ENCODE data around the gene RAP1GAP2. TPM values are rescaled to one million over a fixed set of nuclear protein-coding genes. Genes with fewer than 3 reads are reported as not detected.

Gene RAP1GAP2
- total and polyA plus RNA-seq, 2 experiments from 2014 or later, result 0.74 to 3.8 TPM

GRCh38 chr17:2804912-2805311 is 8.7 kb downstream of the RAP1GAP2 start:
- no peaks in the 10 kb centered on the region for H3K9me3 ChIP-seq (ENCODE audit: low read depth)
- H3K9me2 ChIP-seq (ENCODE audit: insufficient read depth), result no peaks in the 10 kb centered on the region
- no peak overlapping the region for H3K9ac ChIP-seq
- DNase-seq, result no peak
- 77 to 83% methylated on average over 7 of the region's 7 CpGs for WGBS, 2 experiments (ENCODE audit: low coverage in 1 of 2, low lambda C conversion rate in 2 of 2, missing lambda C conversion rate in 2 of 2)
- no peaks in the 10 kb centered on the region for H3K79me2 ChIP-seq (ENCODE audit: insufficient read depth)
- no peak overlapping the region for H3K4me3 ChIP-seq
- H3K27me3 ChIP-seq (replicated peaks; ENCODE audit: insufficient read depth), result peaks cover 8% of the 10 kb centered on the region
- in situ Hi-C loops (cut with MboI), result no loop called here
- no peaks in the 10 kb centered on the region for H3K4me1 ChIP-seq (ENCODE audit: insufficient read depth)
- H3K36me3 ChIP-seq (ENCODE audit: low read depth), result no peaks in the 10 kb centered on the region
- TF ChIP-seq EZH2phosphoT487 (IDR thresholded peaks at IDR 0.05; ENCODE audit: insufficient read depth, low read depth) (no peak), EZH2 (IDR thresholded peaks at IDR 0.05; ENCODE audit: insufficient read depth, poor library complexity, severe bottlenecking) (no peak)
- no peaks in the 10 kb centered on the region for H3F3A ChIP-seq (ENCODE audit: insufficient read depth)
- H4K20me1 ChIP-seq (ENCODE audit: insufficient read depth), result no peaks in the 10 kb centered on the region
- no peak overlapping the region for H2AFZ ChIP-seq
- H3K4me2 ChIP-seq (ENCODE audit: unreplicated experiment), result no peak overlapping the region
- H3K27ac ChIP-seq, result no peak overlapping the region

- Histone ChIP-seq H3K27me3 (replicated peaks; ENCODE audit: insufficient read depth) (peaks cover 8% of the 10 kb centered on the region), H3K9me3 (ENCODE audit: low read depth) (no peaks in the 10 kb centered on the region), H2AFZ (no peak overlapping the region), H3K36me3 (ENCODE audit: low read depth) (no peaks in the 10 kb centered on the region), H3K4me1 (ENCODE audit: insufficient read depth) (no peaks in the 10 kb centered on the region), H3K9ac (no peak overlapping the region), H3F3A (ENCODE audit: insufficient read depth) (no peaks in the 10 kb centered on the region), H3K9me2 (ENCODE audit: insufficient read depth) (no peaks in the 10 kb centered on the region), H3K4me3 (no peak overlapping the region), H3K27ac (no peak overlapping the region), H3K79me2 (ENCODE audit: insufficient read depth) (no peaks in the 10 kb centered on the region), H3K4me2 (ENCODE audit: unreplicated experiment) (no peak overlapping the region), H4K20me1 (ENCODE audit: insufficient read depth) (no peaks in the 10 kb centered on the region)
- in situ Hi-C loops (cut with MboI), result no loop called here
- no peak for DNase-seq
- TF ChIP-seq EZH2phosphoT487 (IDR thresholded peaks at IDR 0.05; ENCODE audit: insufficient read depth, low read depth), result no peak
- TF ChIP-seq EZH2 (IDR thresholded peaks at IDR 0.05; ENCODE audit: insufficient read depth, poor library complexity, severe bottlenecking), result no peak
- 22 to 28% methylated on average over 3 of the region's 3 CpGs for WGBS, 2 experiments (ENCODE audit: low coverage in 1 of 2, low lambda C conversion rate in 2 of 2, missing lambda C conversion rate in 2 of 2)
Observed at GRCh38 chr17:2805961-2806360, 9.7 kb downstream of the RAP1GAP2 start.

GRCh38 chr17:2808367-2809335 is 12.4 kb downstream of the RAP1GAP2 start:
- H3K27me3 ChIP-seq (replicated peaks; ENCODE audit: insufficient read depth), result no peaks in the 10 kb centered on the region; the same call in 1 of the 2 replicates
- WGBS, 2 experiments (ENCODE audit: low coverage in 1 of 2, low lambda C conversion rate in 2 of 2, missing lambda C conversion rate in 2 of 2), result 79 to 82% methylated on average over 29 to 30 of the region's 30 CpGs
- no peaks in the 10 kb centered on the region for H4K20me1 ChIP-seq (ENCODE audit: insufficient read depth)
- no peaks in the 10 kb centered on the region for H3K79me2 ChIP-seq (ENCODE audit: insufficient read depth)
- H3K9me2 ChIP-seq (ENCODE audit: insufficient read depth), result no peaks in the 10 kb centered on the region
- no peaks in the 10 kb centered on the region for H3K36me3 ChIP-seq (ENCODE audit: low read depth)
- peaks cover 11% of the 10 kb centered on the region for H3K4me1 ChIP-seq (ENCODE audit: insufficient read depth)
- TF ChIP-seq EZH2phosphoT487 (IDR thresholded peaks at IDR 0.05; ENCODE audit: insufficient read depth, low read depth) (no peak), EZH2 (IDR thresholded peaks at IDR 0.05; ENCODE audit: insufficient read depth, poor library complexity, severe bottlenecking) (no peak)
- DNase-seq, result no peak
- in situ Hi-C loops (cut with MboI), result no loop called here
- no peak overlapping the region for H2AFZ ChIP-seq
- H3K4me3 ChIP-seq, result no peak overlapping the region
- H3K9me3 ChIP-seq (ENCODE audit: low read depth), result no peaks in the 10 kb centered on the region
- no peak overlapping the region for H3K9ac ChIP-seq
- peaks cover 9% of the 10 kb centered on the region for H3F3A ChIP-seq (ENCODE audit: insufficient read depth)
- no peak overlapping the region for H3K4me2 ChIP-seq (ENCODE audit: unreplicated experiment)
- no peak overlapping the region for H3K27ac ChIP-seq

GRCh38 chr17:2809337-2809736 is 13.1 kb downstream of the RAP1GAP2 start:
- H3K9me3 ChIP-seq (ENCODE audit: low read depth), result no peaks in the 10 kb centered on the region
- TF ChIP-seq EZH2phosphoT487 (IDR thresholded peaks at IDR 0.05; ENCODE audit: insufficient read depth, low read depth), result no peak
- TF ChIP-seq EZH2 (IDR thresholded peaks at IDR 0.05; ENCODE audit: insufficient read depth, poor library complexity, severe bottlenecking), result no peak

More at GRCh38 chr17:2809337-2809736, 13.1 kb downstream of the RAP1GAP2 start:
- peaks cover 13% of the 10 kb centered on the region for H3K4me1 ChIP-seq (ENCODE audit: insufficient read depth)
- in situ Hi-C loops (cut with MboI), result no loop called here
- no peak overlapping the region for H3K27ac ChIP-seq
- H3K79me2 ChIP-seq (ENCODE audit: insufficient read depth), result no peaks in the 10 kb centered on the region
- H3K27me3 ChIP-seq (replicated peaks; ENCODE audit: insufficient read depth), result no peaks in the 10 kb centered on the region; the same call in 1 of the 2 replicates
- H3K4me3 ChIP-seq, result no peak overlapping the region
- H4K20me1 ChIP-seq (ENCODE audit: insufficient read depth), result no peaks in the 10 kb centered on the region
- no peaks in the 10 kb centered on the region for H3K36me3 ChIP-seq (ENCODE audit: low read depth)
- H3F3A ChIP-seq (ENCODE audit: insufficient read depth), result peaks cover 9% of the 10 kb centered on the region
- H3K9ac ChIP-seq, result no peak overlapping the region
- no peak overlapping the region for H3K4me2 ChIP-seq (ENCODE audit: unreplicated experiment)
- H3K9me2 ChIP-seq (ENCODE audit: insufficient read depth), result no peaks in the 10 kb centered on the region
- WGBS, 2 experiments (ENCODE audit: low coverage in 1 of 2, low lambda C conversion rate in 2 of 2, missing lambda C conversion rate in 2 of 2), result 84 to 86% methylated on average over 9 to 14 of the region's 14 CpGs
- DNase-seq, result no peak
- H2AFZ ChIP-seq, result no peak overlapping the region
